HG03060 (cell line): ENCODE measurements around the gene EGFLAM.
"Not testable (repeated sequence)": the region's sequence is repeated elsewhere in the genome, so short reads cannot be mapped to it uniquely, and the experiment has no call there.

Experiments
- ATAC-seq: cut with Tn5 transposase; IDR thresholded peaks from one replicate; pipeline ENCODE4 v1.9.1; 2021; ENCODE audit warnings: low read depth, moderate number of reproducible peaks; ENCODE audit not compliant: unreplicated experiment

The EGFLAM gene

DNA sequence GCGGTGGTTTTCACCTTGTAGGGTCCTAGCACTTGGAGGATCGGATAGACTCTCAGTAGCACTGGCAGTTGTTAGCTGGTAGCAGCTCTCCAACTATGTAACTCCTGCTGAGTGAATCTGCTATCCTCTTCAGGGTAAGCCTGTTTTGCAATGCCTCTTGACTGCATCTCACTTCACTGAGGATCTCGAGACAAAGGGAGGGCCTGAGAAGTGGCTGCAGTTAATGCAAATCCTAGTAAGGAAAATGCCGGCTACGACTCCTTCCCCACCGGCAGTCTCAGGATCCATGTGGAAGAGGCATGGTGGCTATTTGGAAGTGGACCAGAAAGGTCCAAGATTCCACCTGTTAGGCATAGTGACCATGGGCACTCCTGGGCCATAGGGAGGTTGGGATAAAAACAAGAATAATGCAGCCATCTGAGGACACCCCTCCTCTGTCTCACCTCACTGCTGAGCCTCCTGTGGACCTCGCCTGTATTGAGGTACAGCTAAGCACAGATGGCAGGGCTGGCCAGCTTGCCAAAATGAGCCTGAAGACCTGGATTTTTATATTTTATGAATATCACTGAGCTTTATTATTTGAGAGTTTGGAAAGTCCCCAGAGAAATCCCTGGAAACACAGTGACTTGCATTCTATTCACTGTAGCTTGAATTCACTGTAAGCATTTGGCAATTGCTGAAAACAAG, 152.1 kb downstream of the EGFLAM start:
- no peak for ATAC-seq

DNA sequence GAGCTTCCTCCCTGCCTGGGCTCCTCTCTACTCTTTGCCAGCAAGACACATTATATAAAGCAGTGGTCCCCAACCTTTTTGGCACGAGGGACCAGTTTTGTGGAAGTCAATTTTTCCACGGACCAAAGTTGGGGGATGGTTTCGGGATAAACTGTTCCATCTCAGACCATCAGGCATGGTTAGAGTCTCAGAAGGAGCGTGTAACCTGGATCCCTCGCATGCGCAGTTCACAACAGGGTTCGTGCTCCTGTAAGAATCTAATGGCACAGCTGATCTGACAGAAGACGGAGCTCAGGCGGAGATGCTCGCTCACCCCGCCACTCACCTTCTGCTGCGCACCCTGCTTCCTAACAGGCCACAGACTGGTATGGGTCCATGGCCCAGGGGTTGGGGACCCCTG, 155.3 kb downstream of the EGFLAM start:
- ATAC-seq, result no peak

GRCh38 chr5:38414348-38414747, 156.0 kb downstream of the EGFLAM start:
- no peak for ATAC-seq

DNA sequence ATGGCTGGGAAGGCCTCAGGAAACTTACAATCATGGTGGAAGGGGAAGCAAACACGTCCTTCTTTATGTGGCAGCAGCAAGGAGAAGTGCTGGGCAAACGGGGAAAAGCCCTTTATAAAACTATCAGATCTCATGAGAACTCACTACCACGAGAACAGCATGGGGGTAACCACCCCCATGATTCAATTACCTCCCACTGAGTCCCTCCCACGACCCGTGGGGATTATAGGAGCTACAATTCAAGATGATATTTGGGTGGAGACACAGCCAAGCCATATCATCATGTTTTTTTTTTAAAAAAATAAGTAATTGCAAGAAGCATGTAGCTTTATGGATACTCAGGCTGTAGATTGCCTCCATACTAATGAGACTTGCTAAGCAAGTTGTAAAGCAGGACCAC, 157.4 kb downstream of the EGFLAM start:
- not testable (repeated sequence) for ATAC-seq

DNA sequence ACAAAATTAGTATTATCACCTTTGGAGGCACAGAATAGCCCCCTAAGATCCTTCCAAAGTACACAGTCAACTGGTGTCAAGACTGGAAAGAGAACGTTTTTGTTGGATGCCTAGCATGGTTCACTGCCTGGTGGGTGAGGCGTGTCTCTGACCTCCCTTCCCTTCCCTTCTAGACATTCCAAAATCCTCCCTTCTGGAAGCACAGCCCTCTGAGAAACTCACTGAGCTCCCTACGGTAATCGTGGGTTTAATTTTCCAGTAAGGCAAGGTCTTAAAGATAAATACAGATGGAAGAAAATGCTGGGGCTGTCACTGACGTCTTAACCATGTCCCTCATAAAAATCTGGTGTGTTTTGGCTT, 159.3 kb downstream of the EGFLAM start:
- ATAC-seq, result no peak

DNA sequence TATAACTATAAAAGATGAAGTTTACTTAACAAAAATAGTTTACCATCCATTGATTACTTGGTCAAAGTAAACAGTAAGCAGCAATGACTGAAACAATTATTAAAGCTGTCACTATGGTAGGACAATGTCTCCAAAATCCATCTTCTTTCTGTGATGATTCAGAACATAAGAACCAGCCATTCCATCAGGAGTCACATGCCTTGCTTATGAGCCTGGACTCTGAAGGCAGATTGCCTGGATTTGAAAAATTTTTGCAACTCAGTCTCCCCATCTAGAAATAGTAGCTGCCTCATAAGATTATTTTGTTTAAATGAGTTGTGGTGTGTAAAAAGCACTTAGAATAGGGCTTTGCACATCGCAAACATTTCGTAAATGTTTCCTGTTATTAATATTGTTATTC, 161.9 kb downstream of the EGFLAM start:
- ATAC-seq, result no peak

DNA sequence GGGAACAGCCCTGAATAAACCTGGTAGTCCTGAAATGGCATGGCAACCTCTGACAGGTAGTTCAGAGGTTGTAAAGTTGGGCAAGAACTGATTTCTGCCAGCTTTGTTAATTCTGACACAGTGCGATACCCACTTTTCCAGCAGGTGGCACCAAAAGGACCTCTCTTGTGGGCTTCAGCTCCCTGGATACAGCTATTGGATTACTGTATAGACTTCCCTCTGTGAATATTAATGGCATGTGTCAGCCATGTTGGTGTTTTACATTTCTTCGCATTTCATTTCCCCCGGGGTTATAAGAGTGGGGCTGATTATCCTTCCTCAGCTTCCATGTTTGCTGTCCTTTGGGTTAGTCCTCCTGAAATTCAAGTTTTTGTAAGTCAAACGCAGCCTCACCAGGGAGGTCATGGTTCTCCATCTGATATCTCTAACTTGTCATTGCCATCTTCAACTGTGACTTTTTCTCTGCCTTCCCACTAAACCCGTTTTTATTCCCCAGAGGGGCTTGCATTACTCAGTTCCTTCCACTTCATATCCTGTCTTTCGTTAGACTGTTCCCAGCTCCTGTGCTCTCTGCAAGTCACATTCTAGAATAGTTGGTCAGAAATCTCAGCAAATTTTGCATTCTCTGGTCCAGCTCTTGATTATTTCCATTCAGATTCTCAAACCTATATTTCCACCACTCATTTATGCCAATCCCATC, 162.5 kb downstream of the EGFLAM start:
- ATAC-seq, result no peak

GRCh38 chr5:38422622-38423021, 164.3 kb downstream of the EGFLAM start:
- no peak for ATAC-seq

DNA sequence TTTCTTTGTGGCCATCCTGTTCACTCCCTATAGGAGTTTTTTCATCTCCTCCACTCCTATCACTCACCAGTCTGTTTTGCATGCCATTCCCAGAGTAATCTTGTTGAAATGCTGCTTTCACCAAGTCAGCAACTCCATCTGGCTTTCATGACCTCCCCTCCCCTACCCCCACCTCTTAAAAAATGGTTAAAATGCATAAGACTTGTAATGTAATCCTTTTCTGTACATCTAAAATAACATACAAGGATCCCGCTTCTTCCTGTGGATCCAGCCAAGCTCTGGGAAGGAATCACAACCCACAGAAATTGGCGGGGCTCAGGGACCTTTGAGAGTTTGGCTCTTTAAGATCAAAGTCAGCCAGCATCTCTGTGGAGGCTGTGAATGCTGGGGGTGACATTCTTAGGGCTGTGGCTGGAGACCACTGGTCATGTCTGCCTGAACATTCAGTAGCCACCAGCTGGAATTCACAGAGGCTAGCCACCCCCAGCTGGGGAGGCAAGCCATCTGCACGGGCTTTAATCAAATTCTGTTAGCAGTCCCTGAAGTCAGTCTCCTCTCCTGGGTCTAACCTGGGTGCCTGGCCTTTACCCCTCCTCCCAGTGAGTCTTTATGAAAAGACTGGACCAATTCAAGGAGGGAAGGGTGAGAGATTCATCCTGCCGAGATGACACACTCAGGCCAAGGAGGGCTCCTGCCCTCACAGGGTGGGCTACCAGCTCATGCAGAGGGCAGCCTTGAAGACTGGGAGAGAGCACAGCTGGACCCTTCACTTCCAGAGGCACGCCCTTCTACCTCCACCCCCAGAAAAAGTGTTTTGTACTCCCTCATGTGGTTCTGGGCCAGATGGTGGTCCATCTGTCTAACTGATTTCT, 165.2 kb downstream of the EGFLAM start:
- no peak for ATAC-seq

DNA sequence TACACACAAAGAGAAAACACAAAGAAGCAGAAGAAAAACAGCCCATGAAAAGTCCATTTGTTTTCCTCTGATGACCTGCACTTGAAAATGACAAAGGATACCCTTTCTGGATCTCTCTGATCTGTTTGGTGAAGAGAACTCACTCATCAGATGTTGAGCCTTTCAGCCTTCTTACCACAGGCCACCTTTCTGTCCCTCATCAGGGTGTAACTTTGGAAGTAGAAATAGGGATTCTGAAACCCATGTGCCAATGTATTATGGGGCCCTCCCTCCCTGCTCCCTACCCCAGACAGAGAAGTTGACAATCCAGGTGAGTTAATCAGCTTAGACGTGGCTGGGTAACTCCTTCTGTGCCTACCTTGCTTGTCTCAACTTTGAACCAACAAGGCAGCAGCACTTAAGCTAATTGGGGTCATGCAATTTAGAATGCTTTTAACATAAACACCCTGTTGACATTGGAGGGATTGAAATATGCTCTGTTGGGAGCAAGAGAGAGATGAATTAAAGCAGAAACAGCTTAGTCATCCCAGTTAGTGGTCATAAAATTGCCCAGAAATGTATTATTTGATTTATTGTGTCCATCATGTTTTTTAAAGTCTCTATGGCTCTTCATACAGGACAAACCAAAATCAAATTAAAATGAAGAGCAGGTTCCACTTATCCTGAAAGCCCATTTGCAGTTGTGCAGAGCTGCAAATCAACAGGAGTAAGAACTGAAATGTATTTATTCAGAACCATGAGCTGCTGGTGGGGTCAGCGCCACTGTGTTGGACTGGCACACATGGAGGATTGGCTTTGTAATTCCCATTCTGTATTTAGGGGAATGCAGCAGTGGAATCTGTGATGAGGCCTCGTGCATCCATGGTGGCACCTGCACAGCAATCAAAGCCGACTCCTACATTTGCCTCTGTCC, 166.0 kb downstream of the EGFLAM start:
- no peak for ATAC-seq

DNA sequence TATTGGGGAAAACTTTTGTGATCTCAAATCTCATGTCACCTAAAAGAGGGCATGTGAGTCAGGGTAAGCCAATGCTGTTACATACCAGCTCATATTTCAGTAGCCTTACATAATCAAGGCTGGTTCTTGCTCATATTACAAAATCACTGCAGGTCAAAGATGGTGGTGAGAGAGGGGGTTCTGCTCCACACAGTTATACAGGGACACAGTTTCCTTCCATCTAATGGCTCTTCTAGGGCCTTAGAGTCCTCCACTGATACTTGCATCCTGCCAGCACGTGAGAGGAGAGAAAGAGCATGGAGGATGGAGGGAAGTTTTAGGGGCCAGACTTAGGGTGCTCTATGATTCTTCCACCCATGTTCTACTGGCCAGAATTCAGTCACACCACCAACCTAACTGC, 168.1 kb downstream of the EGFLAM start:
- ATAC-seq, result no peak

DNA sequence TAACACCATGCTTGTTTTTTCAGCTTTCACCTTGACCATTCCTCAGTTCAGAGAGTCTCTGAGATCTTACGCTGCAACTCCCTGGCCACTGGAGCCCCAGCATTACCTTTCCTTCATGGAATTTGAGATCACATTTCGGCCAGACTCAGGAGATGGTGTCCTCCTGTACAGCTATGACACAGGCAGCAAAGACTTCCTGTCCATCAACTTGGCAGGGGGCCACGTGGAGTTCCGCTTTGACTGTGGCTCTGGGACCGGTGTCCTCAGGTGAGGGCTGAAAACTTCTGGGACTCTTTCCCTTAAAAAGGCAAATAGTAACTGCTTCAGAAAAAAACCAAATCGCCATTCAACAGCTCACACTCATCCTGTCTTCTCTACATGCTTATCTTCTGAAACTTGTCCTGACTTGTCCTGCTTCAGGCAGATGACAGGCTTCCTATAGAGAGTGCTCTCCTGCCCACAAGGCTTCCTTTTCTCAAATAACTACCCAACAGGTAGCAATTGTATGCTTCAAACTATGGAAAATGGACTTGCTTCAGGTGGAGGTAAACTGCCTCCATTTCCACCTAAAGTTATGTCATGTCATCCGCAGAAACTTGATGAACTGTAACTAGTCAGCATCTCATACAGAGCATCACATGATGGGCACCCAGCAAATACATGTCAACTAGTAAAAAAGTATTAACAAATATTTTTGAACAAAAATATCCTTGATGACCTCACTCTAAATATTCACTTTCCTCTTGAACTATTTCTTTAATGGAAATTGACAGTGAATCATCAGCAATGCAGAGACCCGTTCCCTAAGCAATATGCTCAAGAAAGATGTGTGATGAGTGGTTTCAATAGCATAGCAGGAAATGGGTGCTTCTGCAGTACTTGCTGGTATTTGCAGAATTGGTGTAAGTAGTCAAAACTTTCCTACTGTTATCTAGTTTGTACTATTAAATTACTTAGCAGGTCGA, 168.9 kb downstream of the EGFLAM start:
- no peak for ATAC-seq

- no peak for ATAC-seq
These were observed 173.0 kb downstream of the EGFLAM start for GRCh38 chr5:38431242-38431853.

DNA sequence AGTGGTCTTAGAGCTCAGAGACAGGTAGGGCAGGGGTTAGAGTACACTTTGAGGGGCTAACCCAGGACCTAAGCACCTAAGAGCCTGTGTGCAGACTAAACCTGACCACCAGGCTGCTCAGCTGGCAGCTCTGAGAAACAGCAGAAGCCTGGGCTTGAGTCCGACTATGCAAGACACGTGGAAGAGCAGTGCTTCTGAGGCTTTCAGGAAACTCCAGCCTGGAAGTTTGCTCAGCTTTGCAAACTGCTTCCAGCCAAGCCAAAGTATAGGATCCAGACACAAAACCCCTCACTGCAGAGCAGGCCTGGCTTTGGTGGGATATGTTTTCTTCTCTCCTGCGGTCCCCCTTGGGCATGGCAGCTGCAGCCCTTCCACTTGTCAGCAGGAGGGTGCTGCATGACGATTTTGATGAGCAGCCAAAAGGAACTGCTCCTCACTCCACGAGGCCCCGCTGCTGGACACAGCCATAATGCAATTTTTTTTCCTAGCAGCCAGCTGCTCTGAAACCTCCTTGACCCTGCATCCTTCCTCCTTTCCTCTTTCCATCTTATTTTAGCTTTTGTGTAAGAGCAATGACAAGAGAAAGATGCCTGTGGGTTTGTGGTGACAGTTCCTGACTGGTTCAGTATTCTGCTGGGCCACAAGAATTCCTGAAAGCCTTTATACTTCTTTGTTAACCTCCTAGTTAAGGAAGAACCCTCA, 175.0 kb downstream of the EGFLAM start:
- no peak for ATAC-seq

DNA sequence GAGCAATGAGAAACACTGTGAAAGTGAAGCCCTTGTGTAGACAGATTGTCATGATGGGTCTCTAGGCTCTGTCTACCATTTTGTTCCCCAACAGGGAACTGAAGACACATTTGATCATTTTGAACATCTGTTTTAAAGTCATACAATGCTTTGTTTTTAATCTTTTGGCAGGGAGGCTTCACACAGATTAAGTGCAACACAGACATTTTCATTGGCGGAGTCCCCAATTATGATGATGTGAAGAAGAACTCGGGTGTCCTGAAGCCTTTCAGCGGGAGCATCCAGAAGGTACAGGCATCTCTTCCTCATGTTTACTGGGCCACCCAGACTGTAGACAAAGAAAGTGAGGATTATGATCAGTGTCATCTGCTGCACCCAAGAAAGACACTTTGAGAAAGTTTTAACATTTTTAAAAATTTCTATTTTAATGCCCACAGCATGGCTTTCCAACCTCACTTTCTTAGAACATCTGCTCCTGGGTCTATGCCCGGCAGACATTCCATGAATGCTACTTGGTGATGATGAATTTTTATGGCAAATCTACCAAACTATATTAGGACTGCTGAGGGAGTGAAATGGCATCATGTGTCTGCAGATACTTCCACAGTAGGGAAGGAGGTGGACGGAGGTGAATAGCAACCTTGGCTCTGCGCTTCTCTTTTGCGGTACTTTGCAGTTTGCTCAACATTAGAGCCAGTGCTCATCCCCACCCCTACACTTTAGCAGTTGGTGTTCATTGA, 176.8 kb downstream of the EGFLAM start:
- ATAC-seq, result no peak

DNA sequence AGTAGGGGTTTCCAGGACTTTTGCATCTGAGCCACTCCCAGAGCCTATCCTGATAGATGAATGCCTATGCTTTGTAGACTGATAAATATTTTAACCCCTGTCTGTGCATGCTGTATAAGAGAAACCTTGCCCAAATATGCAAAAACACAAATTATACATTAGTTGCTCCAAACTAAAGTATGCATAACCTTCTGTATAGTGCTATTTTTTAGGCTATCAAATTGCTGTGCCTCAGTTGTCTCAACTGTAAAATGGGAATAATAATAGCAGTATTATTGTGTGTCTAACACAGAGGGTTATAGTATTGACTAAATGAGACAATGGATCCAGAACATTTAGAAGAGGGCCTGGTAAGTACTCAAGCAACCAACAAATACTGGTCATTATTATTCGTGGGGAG, 180.4 kb downstream of the EGFLAM start:
- no peak for ATAC-seq

GRCh38 chr5:38441453-38442246, 183.3 kb downstream of the EGFLAM start:
- ATAC-seq, result peak; percentile 98
